KMS-11 (cell line): ENCODE data around the gene VAMP1.
"Not testable (repeated sequence)": the region's sequence is repeated elsewhere in the genome, so short reads cannot be mapped to it uniquely, and the experiment has no call there.

ENCODE experiments used
- H2AFZ ChIP-seq: fragments of 200-600 bp; sonication (generic); 2 replicates; pipeline ENCODE4 v1.6.1; 2016; ENCODE audit warnings: antibody characterized with exemption, mixed run types, low read depth
- H3K27ac ChIP-seq: fragments of 200-600 bp; sonication (generic); 2 replicates; pipeline ENCODE4 v1.6.1; 2016; ENCODE audit warnings: mild to moderate bottlenecking, mixed run types
- H3K27me3 ChIP-seq: fragments of 200-600 bp; sonication (generic); 2 replicates; pipeline ENCODE4 v1.6.1; 2017; ENCODE audit warnings: mild to moderate bottlenecking, low read depth, mixed run types, moderate library complexity; ENCODE audit not compliant: insufficient read depth
- H3K36me3 ChIP-seq: fragments of 200-600 bp; sonication (generic); 2 replicates; pipeline ENCODE4 v1.6.1; 2017; ENCODE audit warnings: mild to moderate bottlenecking, mixed run types; ENCODE audit not compliant: insufficient read depth
- H3K4me1 ChIP-seq: fragments of 200-600 bp; sonication (generic); 2 replicates; pipeline ENCODE4 v1.6.1; 2016; ENCODE audit warnings: mild to moderate bottlenecking, low read depth, mixed run types; ENCODE audit not compliant: poor library complexity, severe bottlenecking
- H3K4me2 ChIP-seq: fragments of 200-600 bp; sonication (generic); 2 replicates; pipeline ENCODE4 v1.7.0; 2016; ENCODE audit warnings: mild to moderate bottlenecking, mixed run types
- H3K4me3 ChIP-seq: fragments of 200-600 bp; sonication (generic); IDR thresholded peaks from 2 replicates; pipeline ENCODE4 v1.6.1; 2017; ENCODE audit warnings: low read depth, low read length, mixed read lengths; ENCODE audit not compliant: insufficient read depth
- H3K79me2 ChIP-seq: fragments of 200-600 bp; sonication (generic); 2 replicates; pipeline ENCODE4 v1.6.1; 2016; ENCODE audit warnings: low read depth, mixed run types; ENCODE audit not compliant: insufficient read depth
- H3K9ac ChIP-seq: fragments of 200-600 bp; sonication (generic); 2 replicates; pipeline ENCODE4 v1.6.1; 2016; ENCODE audit warnings: mild to moderate bottlenecking, mixed run types
- H4K20me1 ChIP-seq: fragments of 200-600 bp; sonication (generic); 2 replicates; pipeline ENCODE4 v1.6.1; 2016; ENCODE audit warnings: mild to moderate bottlenecking, mixed run types; ENCODE audit not compliant: insufficient read depth
- TF ChIP-seq, protein P1 (sequence below): fragments of 200-600 bp; sonication (generic); conservative IDR thresholded peaks from 2 replicates; pipeline ENCODE4 v1.6.1; 2017; ENCODE audit warnings: low read depth, mild to moderate bottlenecking, antibody characterized with exemption, low read length, moderate library complexity, mixed read lengths

The VAMP1 gene

DNA sequence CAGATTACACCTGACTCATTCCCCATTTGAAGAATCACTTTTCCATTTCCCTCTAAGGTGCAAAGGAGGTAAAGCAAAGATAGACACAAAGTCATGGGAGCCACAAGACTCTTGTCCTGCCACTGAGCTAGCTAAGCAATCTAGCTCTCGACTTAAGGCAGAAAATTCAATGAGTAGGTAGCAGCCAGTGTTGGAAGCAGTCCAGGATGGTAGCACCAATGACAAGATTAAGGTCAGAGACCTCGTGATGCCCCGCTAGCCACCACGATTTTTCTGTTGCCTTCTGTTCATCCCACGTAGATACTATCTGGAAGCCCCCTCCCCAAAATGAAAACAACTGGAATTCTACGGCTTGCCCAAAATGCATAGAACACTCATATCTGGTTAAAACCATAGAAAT lies 1.4 kb downstream of the VAMP1 start:
- H3K36me3 ChIP-seq, result no peaks in the 10 kb centered on the region
- TF ChIP-seq, protein P1, sequence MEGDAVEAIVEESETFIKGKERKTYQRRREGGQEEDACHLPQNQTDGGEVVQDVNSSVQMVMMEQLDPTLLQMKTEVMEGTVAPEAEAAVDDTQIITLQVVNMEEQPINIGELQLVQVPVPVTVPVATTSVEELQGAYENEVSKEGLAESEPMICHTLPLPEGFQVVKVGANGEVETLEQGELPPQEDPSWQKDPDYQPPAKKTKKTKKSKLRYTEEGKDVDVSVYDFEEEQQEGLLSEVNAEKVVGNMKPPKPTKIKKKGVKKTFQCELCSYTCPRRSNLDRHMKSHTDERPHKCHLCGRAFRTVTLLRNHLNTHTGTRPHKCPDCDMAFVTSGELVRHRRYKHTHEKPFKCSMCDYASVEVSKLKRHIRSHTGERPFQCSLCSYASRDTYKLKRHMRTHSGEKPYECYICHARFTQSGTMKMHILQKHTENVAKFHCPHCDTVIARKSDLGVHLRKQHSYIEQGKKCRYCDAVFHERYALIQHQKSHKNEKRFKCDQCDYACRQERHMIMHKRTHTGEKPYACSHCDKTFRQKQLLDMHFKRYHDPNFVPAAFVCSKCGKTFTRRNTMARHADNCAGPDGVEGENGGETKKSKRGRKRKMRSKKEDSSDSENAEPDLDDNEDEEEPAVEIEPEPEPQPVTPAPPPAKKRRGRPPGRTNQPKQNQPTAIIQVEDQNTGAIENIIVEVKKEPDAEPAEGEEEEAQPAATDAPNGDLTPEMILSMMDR, result no peak
- H3K4me1 ChIP-seq, result peaks cover 31% of the 10 kb centered on the region

DNA sequence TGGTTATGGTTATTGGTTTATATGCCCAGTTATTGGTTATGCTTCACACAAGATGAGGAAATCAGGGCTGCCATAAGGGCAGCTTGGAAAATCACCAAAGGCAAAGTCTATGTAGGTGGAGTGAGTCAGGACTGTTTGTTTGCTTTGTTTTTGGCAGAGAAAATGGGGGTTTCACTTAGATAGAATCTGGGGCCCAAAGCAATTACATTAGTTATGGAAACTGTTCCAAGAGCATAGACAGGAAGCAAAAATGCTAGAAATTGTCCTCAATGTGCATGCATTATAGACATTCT lies 2.2 kb downstream of the VAMP1 start:
- no peak overlapping the region; the same call in 1 of the 2 replicates for H3K4me2 ChIP-seq
- no peak overlapping the region for H3K4me3 ChIP-seq
- H4K20me1 ChIP-seq, result no peaks in the 10 kb centered on the region

More for the DNA sequence above, 1.4 kb downstream of the VAMP1 start:
- Histone ChIP-seq H2AFZ (no peak overlapping the region), H3K4me2 (peak overlapping the region; percentile 73), H3K9ac (no peak overlapping the region), H3K4me3 (no peak overlapping the region), H3K79me2 (no peaks in the 10 kb centered on the region; the same call in 1 of the 2 replicates), H4K20me1 (no peaks in the 10 kb centered on the region), H3K27ac (no peak overlapping the region), H3K27me3 (no peaks in the 10 kb centered on the region)

DNA sequence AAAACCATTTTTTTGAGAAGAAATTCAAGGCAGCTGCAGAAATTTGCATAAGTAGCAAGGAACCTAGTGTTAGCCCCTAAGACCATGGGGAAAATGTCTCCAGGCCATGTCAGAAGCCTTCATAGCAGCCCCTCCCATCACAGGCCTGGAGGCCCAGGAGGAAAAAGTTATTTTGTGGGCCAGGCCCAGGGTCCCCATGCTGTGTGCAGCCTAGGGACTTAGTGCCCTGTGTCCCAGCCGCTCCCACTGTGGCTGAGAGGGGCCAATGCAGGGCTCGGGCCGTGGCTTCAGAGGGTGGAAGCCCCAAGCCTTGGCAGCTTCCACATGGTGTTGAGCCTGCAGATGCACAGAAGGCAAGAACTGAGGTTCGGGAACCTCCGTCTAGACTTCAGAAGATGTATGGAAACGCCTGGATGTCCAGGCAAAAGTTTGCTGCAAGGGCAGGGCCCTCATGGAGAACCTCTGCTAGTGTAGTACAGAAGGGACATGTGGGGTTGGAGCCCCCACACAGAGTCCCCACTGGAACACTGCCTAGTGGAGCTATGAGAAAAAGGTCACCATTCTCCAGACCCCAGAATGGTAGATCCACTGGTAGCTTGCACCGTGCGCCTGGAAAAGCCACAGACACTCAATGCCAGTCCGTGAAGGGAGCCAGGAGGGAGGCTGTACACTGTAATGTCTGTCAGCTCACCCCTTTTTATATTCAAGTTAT lies 2.8 kb downstream of the VAMP1 start:
- H3K4me1 ChIP-seq, result peaks cover 31% of the 10 kb centered on the region
- not testable (repeated sequence) for H3K4me2 ChIP-seq, H2AFZ ChIP-seq, H3K4me3 ChIP-seq, H3K27ac ChIP-seq, H3K27me3 ChIP-seq, H4K20me1 ChIP-seq, H3K79me2 ChIP-seq, H3K36me3 ChIP-seq, H3K9ac ChIP-seq

More for the DNA sequence above, 2.2 kb downstream of the VAMP1 start:
- H3K9ac ChIP-seq, result no peak overlapping the region
- no peaks in the 10 kb centered on the region for H3K27me3 ChIP-seq
- TF ChIP-seq, protein P1, result no peak
- H2AFZ ChIP-seq, result no peak overlapping the region
- no peaks in the 10 kb centered on the region for H3K36me3 ChIP-seq
- no peaks in the 10 kb centered on the region; the same call in 1 of the 2 replicates for H3K79me2 ChIP-seq
- H3K27ac ChIP-seq, result no peak overlapping the region
- H3K4me1 ChIP-seq, result peaks cover 31% of the 10 kb centered on the region

DNA sequence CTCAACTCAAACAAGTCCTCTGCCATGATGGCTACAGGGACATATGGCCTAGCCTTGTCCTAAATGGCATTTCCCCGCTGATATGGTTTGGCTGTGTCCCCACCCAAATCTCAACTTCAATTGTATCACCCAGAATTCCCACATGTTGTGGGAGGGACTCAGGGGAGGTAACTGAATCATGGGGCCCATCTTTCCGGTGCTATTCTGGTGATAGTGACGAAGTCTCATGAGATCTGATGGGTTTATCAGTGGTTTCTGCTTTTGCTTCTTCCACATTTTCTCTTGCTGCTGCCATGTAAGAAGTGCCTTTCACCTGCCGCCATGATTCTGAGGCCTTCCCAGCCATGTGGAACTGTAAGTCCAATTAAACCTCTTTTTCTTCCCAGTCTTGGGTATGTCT lies 3.7 kb downstream of the VAMP1 start:
- not testable (repeated sequence) for H3K9ac ChIP-seq, H3K4me3 ChIP-seq, H3K27ac ChIP-seq, H3K4me2 ChIP-seq, H3K27me3 ChIP-seq, H4K20me1 ChIP-seq, H3K36me3 ChIP-seq, H3K79me2 ChIP-seq, H2AFZ ChIP-seq
- H3K4me1 ChIP-seq, result peaks cover 30% of the 10 kb centered on the region

DNA sequence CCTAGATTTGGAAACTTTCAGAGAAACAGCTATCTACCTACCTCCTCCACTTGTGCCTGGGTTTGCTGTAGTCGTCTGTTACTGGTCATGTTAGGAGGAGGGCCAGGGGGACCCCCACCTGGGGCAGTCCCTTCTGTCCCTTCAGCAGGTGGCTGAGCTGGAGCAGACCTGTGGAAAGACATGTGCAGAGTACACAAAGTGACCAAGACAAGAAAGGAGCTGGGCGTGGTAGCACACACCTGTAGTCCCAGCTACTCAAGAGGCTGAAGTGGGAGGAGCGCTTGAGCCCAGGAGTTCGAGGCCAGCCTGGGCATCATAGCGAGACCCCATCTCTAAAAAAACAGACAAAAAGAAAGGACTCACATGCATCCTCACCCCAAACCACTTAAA lies 4.3 kb downstream of the VAMP1 start:
- H3K27ac ChIP-seq, result no peak overlapping the region
- H3K36me3 ChIP-seq, result no peaks in the 10 kb centered on the region
- no peaks in the 10 kb centered on the region; the same call in 1 of the 2 replicates for H3K79me2 ChIP-seq
- H3K4me3 ChIP-seq, result no peak overlapping the region
- no peaks in the 10 kb centered on the region for H3K27me3 ChIP-seq
- no peaks in the 10 kb centered on the region for H4K20me1 ChIP-seq
- no peak overlapping the region for H2AFZ ChIP-seq
- TF ChIP-seq, protein P1, result no peak
- no peak overlapping the region for H3K9ac ChIP-seq
- H3K4me1 ChIP-seq, result peaks cover 30% of the 10 kb centered on the region
- H3K4me2 ChIP-seq, result no peak overlapping the region
